Activated naive CD8-positive, alpha-beta T cell treated with anti-CD3 and anti-CD28 coated beads, Interleukin-2, amount 50 U/mL, for 24 hours (primary cell): ENCODE data around the gene CDH4.
A peak's percentile ranks its signal among the peaks of the same experiment; 100 is the strongest.
"Not testable (repeated sequence)": the region's sequence is repeated elsewhere in the genome, so short reads cannot be mapped to it uniquely, and the experiment has no call there.

Experiments used
- ATAC-seq: fragments of 150-1000 bp; cut with Tn5 transposase; one replicate; pipeline ENCODE4 v1.10.0; 2021
- DNase-seq: peaks from one replicate; pipeline ENCODE4 v3.0.0; 2021
- H3K27ac Mint-ChIP-seq: one replicate; pipeline ENCODE4 v1.8.0; 2021; ENCODE audit warnings: mild to moderate bottlenecking, mixed read lengths
- H3K27me3 Mint-ChIP-seq: one replicate; pipeline ENCODE4 v1.8.0; 2021; ENCODE audit warnings: mixed read lengths
- H3K36me3 Mint-ChIP-seq: one replicate; pipeline ENCODE4 v1.8.0; 2021; ENCODE audit warnings: low read depth, mixed read lengths
- H3K4me1 Mint-ChIP-seq: one replicate; pipeline ENCODE4 v1.8.0; 2021; ENCODE audit warnings: mixed read lengths
- H3K4me3 Mint-ChIP-seq: one replicate; pipeline ENCODE4 v1.8.0; 2021; ENCODE audit warnings: mild to moderate bottlenecking, moderate library complexity, mixed read lengths
- H3K9me3 Mint-ChIP-seq: one replicate; pipeline ENCODE4 v1.8.0; 2021; ENCODE audit warnings: mixed read lengths

CDH4 gene

DNA sequence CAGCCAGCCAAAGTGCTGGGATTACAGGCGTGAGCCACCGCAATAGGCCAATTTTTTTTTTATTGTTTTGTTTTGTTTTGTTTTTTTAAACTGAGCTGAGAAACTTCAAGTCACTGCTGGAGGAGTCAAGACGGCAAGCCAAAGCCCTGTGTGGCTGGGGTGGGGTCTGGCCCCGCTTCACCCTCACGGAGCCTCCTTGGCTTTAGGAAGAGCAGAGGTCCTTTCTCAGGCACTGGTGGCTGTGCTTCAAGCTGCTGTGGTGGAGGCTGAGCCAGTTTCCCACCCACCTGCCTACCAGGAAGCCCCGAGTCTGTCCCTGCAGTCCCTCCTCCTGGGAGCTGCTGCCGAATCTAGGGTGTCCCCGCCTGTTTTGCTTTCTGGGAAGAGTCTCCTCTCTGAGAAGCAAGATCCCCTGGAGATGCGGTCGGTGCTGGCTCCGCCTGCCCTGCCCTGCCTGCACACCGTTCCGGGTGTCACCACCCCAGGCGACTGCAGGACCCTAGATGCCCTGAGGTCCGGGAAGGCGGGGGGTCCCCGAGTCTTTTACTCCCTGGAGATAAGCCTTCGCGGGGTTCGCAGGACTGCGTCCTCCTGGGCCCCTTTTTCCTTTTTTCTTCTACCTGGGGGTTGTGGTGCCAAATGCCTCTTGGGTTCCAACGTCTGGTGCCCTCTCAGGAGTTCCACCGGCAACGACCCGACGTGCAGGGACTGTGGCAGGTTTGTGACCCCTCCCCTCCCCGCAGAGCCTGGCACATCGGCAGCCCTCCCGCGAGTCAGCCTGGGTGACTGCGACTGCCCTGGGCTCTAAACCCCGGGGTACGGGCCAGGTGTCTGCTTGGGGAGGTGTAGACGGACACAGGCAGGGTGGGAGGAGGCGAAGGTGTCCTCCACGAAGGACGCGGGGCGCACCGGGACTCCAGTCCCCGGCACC, 712.9 kb downstream of the CDH4 start:
- H3K4me3 Mint-ChIP-seq, result no peak overlapping the region
- H3K36me3 Mint-ChIP-seq, result no peaks in the 10 kb centered on the region
- DNase-seq (no peak), ATAC-seq (peak; percentile 27)
- peaks cover 17% of the 10 kb centered on the region for H3K27me3 Mint-ChIP-seq
- no peaks in the 10 kb centered on the region for H3K4me1 Mint-ChIP-seq
- no peaks in the 10 kb centered on the region for H3K9me3 Mint-ChIP-seq
- no peak overlapping the region for H3K27ac Mint-ChIP-seq

DNA sequence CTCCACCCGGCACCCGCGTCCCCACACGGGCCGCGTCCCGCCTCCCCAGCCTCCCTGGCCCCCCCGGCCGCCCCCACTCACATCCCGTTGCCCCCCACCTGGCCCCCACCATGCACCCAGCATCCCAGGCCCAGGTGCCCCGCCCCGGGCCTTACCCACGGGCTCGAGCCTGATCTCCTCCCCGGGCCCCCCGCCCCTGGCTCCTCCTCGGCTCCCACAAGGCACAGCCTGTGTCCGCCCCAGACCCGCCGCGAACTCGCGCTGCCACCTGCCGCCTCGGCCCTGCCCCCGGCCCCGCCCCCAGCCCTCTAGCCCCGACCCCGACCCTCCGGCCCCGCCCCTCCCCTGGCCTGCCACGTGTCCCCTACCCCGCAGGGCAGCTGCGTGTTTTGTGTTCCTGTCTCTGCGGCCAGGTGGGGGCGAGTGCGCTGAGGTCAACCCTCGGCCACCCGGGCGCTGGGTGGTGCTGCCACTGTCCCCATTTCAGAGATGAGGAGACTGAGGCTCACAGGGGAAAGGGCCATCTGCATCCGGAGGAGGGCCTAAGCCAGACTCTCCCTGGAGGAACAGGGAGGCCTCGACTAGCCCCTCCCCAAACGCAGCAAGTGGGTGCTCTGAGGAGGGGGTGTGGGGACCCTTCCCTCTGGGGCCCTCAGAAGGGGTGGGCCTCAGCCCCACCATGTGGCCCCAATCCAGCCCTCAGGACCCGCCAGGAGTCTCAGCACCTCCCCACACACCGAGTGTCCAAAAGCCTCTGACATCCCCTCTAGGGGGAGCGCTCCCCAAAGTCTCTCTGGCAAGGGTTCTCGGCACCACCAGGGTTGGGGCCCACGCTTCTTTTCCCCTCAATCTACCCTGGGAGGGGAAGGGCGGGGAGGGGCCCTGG, 713.8 kb downstream of the CDH4 start:
- no peak overlapping the region for H3K27ac Mint-ChIP-seq
- no peak for ATAC-seq
- H3K36me3 Mint-ChIP-seq, result no peaks in the 10 kb centered on the region
- H3K4me1 Mint-ChIP-seq, result no peaks in the 10 kb centered on the region
- H3K4me3 Mint-ChIP-seq, result no peak overlapping the region
- no peak for DNase-seq
- H3K27me3 Mint-ChIP-seq, result peaks cover 17% of the 10 kb centered on the region
- H3K9me3 Mint-ChIP-seq, result no peaks in the 10 kb centered on the region

DNA sequence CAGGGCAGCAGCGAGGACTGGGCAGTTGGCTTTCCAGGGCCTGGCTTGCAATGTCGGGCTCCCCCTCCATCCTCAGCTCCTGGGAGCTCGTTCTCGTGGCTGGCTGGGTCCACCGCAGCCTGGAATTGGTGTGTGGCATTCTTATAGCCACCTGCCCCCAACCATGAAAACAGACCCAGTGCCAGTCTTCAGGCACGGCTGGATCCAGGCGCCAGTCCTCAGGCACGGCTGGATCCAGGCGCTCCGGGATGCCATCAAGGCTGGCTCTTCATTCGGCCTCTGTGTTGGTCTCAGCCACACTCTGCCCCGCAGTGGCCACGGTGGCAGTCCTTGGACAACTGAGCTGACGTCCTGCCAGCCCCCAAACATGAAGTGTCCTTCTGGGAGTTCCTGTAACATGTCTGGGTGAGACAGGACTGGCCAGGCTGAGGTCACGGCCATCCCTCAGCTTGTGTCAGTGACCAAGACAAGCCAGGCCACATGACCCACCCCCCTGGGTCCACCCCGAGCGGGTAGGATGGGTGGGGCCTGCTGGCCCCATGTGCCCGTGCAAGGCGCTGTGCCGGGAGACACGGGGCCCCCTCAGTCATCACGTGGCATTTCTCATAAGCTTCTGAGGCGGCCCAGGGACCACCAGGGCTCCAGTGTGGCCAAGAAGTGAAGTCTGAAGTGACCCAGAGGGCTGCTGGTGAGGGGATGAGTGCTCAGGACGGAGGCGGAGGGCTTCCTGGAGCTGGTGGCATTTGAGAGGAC, 714.6 kb downstream of the CDH4 start:
- no peaks in the 10 kb centered on the region for H3K4me1 Mint-ChIP-seq
- no peaks in the 10 kb centered on the region for H3K36me3 Mint-ChIP-seq
- ATAC-seq, result no peak
- no peaks in the 10 kb centered on the region for H3K9me3 Mint-ChIP-seq
- no peak overlapping the region for H3K4me3 Mint-ChIP-seq
- no peak for DNase-seq
- H3K27me3 Mint-ChIP-seq, result peaks cover 17% of the 10 kb centered on the region
- no peak overlapping the region for H3K27ac Mint-ChIP-seq

DNA sequence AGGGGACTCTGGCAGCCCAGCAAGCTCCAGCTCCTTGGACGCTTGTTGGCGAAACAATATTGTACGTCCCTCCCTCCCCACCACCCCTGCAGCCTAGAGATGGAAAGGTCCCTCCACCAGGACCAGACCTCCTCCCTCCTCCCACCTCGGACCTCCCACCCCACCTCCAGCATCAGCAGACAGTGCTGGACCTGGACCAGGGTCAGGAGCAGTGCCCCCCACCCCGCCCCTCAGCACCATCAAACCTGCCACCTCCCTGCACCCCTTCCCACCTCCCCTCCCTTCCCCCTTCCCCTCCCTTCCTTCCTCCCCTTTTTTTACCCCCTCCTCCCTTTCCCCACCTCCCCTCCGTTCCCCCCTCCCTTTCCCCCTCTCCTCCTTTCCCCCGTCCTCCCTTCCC, 715.2 kb downstream of the CDH4 start:
- H3K27ac Mint-ChIP-seq, result no peak overlapping the region
- DNase-seq, result no peak
- peaks cover 5% of the 10 kb centered on the region for H3K36me3 Mint-ChIP-seq
- no peaks in the 10 kb centered on the region for H3K9me3 Mint-ChIP-seq
- H3K27me3 Mint-ChIP-seq, result peaks cover 17% of the 10 kb centered on the region
- no peaks in the 10 kb centered on the region for H3K4me1 Mint-ChIP-seq
- no peak overlapping the region for H3K4me3 Mint-ChIP-seq
- no peak for ATAC-seq

DNA sequence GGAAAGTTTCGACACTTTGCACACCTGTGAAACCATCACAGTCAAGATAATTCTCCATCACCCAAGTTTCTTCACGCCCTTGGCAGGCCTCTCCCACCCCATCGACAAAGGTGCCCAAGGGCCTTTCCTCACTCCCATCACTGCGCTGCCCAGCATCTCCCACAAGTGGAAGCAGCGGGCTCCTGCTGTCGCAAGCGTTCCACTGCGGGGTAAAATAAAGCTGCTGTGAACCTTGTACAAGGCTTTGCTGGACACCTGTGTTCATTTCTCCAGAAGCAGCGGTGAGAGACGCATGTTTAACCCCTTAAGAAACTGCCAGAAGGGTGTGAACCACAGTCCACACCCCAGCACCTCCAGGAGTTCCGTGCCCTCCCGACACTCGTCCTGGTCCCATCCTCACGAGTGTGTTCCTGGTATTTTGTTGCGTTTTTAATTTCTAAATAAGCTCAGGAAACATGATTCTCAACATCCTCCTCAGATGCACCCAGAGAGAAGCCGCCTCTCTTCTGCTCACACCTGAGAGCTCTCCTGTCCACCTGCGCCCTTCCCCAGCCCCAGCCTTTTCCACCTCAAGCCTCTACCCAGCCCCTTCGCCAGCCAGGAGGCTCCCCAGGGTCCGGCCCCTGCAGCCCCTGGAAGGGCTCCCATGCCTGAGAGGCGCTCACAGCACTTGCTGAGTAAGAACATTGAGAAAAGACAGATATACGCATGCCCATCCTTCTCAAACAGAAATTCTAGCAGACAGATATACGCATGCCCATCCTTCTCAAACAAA, 716.2 kb downstream of the CDH4 start:
- H3K27ac Mint-ChIP-seq, result no peak overlapping the region
- ATAC-seq (no peak), DNase-seq (no peak)

DNA sequence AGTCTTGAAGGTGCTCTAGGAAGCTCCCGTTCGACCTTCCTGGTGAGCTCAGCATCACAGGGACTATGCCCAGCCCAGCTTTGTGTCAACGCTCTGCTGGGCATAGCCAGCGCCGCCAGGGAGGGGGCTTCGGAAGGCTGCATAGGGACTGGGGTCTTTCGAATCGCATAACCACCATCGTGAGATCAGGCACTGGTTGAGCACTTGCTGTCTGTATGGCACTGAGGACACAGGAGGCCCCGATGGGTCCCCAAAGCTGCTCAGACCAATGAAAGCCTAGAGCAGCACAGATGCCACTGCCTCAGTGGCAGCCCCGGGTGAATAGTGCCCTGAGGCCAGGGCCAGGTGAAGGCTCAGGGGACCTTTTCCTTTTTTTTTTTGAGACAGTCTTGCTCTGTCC, 716.9 kb downstream of the CDH4 start:
- Mint-ChIP-seq H3K4me1 (no peaks in the 10 kb centered on the region), H3K4me3 (no peak overlapping the region), H3K27ac (no peak overlapping the region), H3K27me3 (peaks cover 14% of the 10 kb centered on the region), H3K9me3 (no peaks in the 10 kb centered on the region), H3K36me3 (peaks cover 18% of the 10 kb centered on the region)
- DNase-seq (no peak), ATAC-seq (no peak)

More for the DNA sequence above, 716.2 kb downstream of the CDH4 start:
- H3K27me3 Mint-ChIP-seq, result peaks cover 17% of the 10 kb centered on the region
- no peaks in the 10 kb centered on the region for H3K4me1 Mint-ChIP-seq
- peaks cover 14% of the 10 kb centered on the region for H3K36me3 Mint-ChIP-seq
- H3K4me3 Mint-ChIP-seq, result no peak overlapping the region
- no peaks in the 10 kb centered on the region for H3K9me3 Mint-ChIP-seq

DNA sequence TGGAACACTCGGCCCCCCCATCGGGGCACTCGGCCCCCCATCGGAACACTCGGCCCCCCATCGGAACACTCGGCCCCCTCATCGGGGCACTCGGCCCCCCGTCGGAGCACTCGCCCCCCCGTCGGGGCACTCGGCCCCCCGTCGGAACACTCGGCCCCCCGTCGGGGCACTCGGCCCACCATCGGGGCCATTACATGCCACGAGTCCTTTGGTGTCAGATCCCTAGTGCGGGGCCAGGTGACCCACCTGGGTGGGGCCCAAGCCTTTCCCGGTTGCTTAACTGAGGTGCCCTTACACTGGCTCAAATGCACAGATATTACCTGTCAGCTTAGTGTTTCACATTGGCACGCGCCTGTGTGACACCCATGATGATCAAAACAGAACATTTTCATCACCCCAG, 717.7 kb downstream of the CDH4 start:
- no peak for ATAC-seq

DNA sequence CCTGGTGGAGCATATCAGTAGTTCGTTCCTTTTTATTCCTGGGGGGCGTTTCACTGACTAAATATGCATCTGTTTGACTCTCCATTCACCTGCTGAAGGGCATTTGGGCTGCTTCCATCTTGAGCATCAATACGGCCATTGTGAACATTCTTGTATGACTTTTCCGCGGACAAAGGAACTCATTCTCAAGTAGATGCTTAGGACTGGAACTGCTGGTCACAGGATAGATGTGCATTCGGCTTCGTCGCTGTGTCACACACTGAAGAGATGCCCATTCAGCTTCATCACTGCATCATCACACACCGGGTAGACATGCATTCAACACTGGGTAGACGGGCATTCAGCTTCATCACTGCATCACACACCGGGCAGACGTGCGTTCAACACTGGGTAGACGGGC, 718.3 kb downstream of the CDH4 start:
- H3K9me3 Mint-ChIP-seq, result no peaks in the 10 kb centered on the region
- no peak for ATAC-seq
- H3K4me3 Mint-ChIP-seq, result no peak overlapping the region
- H3K27ac Mint-ChIP-seq, result no peak overlapping the region
- H3K4me1 Mint-ChIP-seq, result no peaks in the 10 kb centered on the region
- peaks cover 20% of the 10 kb centered on the region for H3K36me3 Mint-ChIP-seq
- no peak for DNase-seq
- H3K27me3 Mint-ChIP-seq, result peaks cover 8% of the 10 kb centered on the region

More for the DNA sequence above, 717.7 kb downstream of the CDH4 start:
- peaks cover 9% of the 10 kb centered on the region for H3K27me3 Mint-ChIP-seq
- H3K4me3 Mint-ChIP-seq, result no peak overlapping the region
- no peaks in the 10 kb centered on the region for H3K9me3 Mint-ChIP-seq
- no peak overlapping the region for H3K27ac Mint-ChIP-seq
- peaks cover 20% of the 10 kb centered on the region for H3K36me3 Mint-ChIP-seq
- H3K4me1 Mint-ChIP-seq, result no peaks in the 10 kb centered on the region
- DNase-seq, result no peak

DNA sequence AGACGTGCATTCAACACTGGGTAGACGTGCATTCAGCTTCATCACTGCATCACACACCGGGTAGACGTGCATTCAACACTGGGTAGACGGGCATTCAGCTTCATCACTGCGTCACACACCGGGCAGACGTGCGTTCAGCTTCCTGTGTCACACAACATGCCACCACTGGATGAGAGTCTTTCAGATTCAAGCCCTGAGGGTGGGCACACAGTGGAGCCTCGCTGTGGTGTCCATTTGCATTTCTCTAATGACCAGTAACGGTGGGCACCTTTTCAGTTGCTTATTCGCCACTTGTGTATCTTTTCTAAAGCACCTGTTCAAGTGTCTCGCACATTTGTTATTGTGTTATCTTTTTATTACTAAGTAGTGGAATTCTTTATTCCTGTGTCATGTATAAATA, 719.5 kb downstream of the CDH4 start:
- not testable (repeated sequence) for H3K4me3 Mint-ChIP-seq, ATAC-seq, H3K27me3 Mint-ChIP-seq, DNase-seq, H3K9me3 Mint-ChIP-seq, H3K4me1 Mint-ChIP-seq, H3K27ac Mint-ChIP-seq
- H3K36me3 Mint-ChIP-seq, result peaks cover 20% of the 10 kb centered on the region

DNA sequence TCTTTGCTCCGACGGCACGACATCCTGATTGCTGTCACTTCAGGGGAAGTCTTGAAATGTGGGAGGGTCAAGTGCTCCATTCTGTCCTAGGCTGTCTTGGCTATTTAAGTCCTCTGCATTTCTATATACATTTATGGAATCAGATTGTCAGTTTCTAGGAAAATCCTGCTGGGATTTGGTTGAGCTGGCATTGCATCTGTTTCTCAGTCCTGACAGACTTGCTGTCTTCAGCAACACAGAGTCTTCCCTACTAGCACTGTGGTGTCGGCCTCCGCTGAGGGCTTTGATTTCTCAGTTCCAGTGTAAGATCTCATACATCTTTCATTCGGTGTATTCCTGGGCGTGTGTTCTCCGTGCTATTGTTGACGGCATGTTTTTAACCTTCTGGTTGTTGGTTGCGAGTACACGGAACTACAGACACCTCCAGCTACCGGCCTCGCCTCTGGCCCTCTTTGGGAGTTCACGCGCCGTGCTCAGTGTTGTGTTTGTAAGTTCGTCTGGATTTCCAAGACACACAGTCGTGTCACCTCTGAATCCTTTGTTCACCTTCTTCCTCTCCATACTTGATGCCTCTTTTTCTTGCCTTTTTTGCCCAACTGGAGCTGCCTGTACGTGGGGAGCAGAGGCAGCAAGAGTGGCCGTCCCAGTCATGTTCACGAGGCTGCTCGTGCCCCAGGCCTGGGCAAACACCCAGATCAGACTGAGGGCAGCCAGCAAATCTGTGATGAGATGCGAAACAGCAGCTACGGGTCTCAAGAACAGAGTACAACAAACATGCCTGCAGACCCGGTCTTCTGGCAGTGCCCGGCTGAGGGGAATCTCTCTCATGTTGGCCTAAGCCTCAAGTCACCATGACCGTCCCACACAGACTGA, 720.8 kb downstream of the CDH4 start:
- Mint-ChIP-seq H3K36me3 (peaks cover 27% of the 10 kb centered on the region), H3K4me3 (no peak overlapping the region), H3K27me3 (peaks cover 1% of the 10 kb centered on the region), H3K9me3 (no peaks in the 10 kb centered on the region), H3K4me1 (no peaks in the 10 kb centered on the region), H3K27ac (no peak overlapping the region)
- DNase-seq, result no peak
- ATAC-seq, result no peak

DNA sequence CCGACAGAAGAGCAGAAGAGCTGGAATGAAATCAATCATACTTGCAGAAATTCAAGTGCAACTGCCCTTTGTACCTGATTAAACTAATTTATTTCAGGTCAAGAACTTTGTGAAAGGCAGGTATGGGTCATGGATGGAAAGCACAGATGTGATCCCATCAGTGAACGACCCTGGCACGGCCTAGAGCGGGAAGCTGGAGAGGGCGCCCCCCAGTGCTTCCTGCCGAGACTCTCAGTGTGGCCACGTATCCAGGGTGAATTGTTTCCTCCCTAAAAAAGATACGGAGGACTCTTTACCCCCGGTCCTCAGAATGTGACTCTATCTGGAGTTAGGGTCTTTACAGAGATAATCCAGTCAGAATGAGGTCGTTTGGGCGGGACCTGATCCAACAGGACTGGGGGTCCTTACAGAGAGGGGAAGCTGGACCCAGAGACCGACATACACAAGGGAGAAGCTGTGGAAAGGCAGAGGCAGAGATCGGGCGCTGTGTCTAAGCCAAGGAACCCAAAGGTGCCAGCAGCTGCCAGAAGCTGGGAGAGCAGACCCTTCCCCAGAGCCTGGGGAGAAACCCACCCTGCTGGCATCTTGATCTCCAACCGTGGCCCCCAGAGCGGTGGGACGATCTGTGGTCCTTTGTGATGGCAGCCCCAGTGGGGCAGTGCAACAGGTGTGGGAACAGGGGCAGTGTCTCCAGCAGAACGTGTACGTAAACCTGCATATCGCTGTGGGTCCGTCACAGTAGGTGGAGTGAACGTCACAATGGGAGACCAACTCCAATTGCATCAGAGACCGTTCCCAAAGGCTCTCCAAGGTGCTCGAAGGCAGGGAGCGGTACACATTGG, 721.7 kb downstream of the CDH4 start:
- ATAC-seq (no peak), DNase-seq (no peak)
- Mint-ChIP-seq H3K36me3 (peaks cover 28% of the 10 kb centered on the region), H3K4me3 (no peak overlapping the region), H3K27ac (no peak overlapping the region), H3K4me1 (no peaks in the 10 kb centered on the region), H3K27me3 (no peaks in the 10 kb centered on the region), H3K9me3 (no peaks in the 10 kb centered on the region)

DNA sequence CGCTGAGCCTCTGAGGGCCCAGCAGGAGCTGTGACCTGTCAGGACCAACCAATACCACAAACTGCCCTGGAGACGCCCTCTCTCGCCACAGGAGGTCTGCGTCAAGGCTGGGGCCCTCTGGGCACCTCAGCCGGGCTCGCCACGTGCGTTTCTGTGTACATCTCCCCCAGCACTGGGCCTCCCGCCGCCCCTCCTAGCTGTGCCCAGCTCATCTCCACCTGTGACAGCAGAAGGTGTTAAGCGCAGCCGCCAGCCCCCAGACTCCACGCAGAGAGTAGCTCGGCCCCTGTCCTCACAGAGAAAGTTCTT, 722.2 kb downstream of the CDH4 start:
- H3K36me3 Mint-ChIP-seq, result peaks cover 30% of the 10 kb centered on the region
- DNase-seq (no peak), ATAC-seq (no peak)
- H3K27me3 Mint-ChIP-seq, result no peaks in the 10 kb centered on the region
- H3K9me3 Mint-ChIP-seq, result no peaks in the 10 kb centered on the region
- no peak overlapping the region for H3K4me3 Mint-ChIP-seq
- no peak overlapping the region for H3K27ac Mint-ChIP-seq
- H3K4me1 Mint-ChIP-seq, result no peaks in the 10 kb centered on the region
